ENCODE data around the gene TXLNB.

DNA sequence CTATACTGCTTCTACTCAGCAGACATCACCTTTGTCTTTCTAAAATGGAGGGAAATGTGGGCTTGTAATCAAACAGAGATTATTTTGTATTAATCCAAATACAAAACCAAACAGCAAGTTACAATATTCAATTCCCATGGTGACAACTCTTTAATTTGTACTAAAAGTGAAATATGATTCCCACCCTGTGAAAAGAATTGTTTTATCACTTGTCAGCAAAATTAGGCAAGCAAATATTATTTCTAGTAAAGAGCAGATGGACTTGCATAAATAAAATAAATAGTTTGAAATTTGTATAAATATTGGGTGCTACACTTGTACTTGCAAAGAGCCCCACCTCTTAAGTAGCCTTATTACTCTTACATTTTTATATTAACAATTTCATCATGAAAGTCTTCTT is 6.1 kb upstream of the TXLNB start:
- no peak for TF ChIP-seq U2AF2 (IDR thresholded peaks at IDR 0.05; ENCODE audit: low read depth, low read length)
- no peak for TF ChIP-seq HDAC2 (CRISPR knock-in tag; IDR thresholded peaks at IDR 0.05)
- TF ChIP-seq, protein P1, sequence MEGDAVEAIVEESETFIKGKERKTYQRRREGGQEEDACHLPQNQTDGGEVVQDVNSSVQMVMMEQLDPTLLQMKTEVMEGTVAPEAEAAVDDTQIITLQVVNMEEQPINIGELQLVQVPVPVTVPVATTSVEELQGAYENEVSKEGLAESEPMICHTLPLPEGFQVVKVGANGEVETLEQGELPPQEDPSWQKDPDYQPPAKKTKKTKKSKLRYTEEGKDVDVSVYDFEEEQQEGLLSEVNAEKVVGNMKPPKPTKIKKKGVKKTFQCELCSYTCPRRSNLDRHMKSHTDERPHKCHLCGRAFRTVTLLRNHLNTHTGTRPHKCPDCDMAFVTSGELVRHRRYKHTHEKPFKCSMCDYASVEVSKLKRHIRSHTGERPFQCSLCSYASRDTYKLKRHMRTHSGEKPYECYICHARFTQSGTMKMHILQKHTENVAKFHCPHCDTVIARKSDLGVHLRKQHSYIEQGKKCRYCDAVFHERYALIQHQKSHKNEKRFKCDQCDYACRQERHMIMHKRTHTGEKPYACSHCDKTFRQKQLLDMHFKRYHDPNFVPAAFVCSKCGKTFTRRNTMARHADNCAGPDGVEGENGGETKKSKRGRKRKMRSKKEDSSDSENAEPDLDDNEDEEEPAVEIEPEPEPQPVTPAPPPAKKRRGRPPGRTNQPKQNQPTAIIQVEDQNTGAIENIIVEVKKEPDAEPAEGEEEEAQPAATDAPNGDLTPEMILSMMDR (CRISPR knock-in tag; IDR thresholded peaks at IDR 0.05) = no peak
- TF ChIP-seq SNRNP70 (IDR thresholded peaks at IDR 0.05; ENCODE audit: low read depth, low read length) = no peak
- TF ChIP-seq, protein P2, sequence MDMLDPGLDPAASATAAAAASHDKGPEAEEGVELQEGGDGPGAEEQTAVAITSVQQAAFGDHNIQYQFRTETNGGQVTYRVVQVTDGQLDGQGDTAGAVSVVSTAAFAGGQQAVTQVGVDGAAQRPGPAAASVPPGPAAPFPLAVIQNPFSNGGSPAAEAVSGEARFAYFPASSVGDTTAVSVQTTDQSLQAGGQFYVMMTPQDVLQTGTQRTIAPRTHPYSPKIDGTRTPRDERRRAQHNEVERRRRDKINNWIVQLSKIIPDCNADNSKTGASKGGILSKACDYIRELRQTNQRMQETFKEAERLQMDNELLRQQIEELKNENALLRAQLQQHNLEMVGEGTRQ (IDR thresholded peaks at IDR 0.05; ENCODE audit: low read depth, low read length) = no peak
- TF ChIP-seq, protein P2 (CRISPR knock-in tag; IDR thresholded peaks at IDR 0.05; ENCODE audit: borderline replicate concordance) = no peak
- TF ChIP-seq, protein P3, sequence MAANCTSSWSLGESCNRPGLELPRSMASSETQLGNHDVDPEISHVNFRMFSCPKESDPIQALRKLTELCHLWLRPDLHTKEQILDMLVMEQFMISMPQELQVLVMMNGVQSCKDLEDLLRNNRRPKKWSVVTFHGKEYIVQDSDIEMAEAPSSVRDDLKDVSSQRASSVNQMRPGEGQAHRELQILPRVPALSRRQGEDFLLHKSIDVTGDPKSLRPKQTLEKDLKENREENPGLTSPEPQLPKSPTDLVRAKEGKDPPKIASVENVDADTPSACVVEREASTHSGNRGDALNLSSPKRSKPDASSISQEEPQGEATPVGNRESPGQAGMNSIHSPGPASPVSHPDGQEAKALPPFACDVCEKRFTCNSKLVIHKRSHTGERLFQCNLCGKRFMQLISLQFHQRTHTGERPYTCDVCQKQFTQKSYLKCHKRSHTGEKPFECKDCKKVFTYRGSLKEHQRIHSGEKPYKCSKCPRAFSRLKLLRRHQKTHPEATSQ (CRISPR knock-in tag; IDR thresholded peaks at IDR 0.05; ENCODE audit: borderline replicate concordance) = no peak
- no peak for TF ChIP-seq NFYB (CRISPR knock-in tag; IDR thresholded peaks at IDR 0.05)
- TF ChIP-seq KLF13 (CRISPR knock-in tag; IDR thresholded peaks at IDR 0.05) = no peak
- TF ChIP-seq, protein P4, sequence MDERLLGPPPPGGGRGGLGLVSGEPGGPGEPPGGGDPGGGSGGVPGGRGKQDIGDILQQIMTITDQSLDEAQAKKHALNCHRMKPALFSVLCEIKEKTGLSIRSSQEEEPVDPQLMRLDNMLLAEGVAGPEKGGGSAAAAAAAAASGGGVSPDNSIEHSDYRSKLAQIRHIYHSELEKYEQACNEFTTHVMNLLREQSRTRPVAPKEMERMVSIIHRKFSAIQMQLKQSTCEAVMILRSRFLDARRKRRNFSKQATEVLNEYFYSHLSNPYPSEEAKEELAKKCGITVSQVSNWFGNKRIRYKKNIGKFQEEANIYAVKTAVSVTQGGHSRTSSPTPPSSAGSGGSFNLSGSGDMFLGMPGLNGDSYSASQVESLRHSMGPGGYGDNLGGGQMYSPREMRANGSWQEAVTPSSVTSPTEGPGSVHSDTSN (CRISPR knock-in tag; IDR thresholded peaks at IDR 0.05) = no peak
- TF ChIP-seq ARNTL (CRISPR knock-in tag; IDR thresholded peaks at IDR 0.05) = no peak

Data from HepG2 (cell line).